Thoracic aorta (tissue), 2 donors: Measurements from ENCODE around the gene PCNX2. TPM values are rescaled to one million over a fixed set of nuclear protein-coding genes. Genes with fewer than 3 reads are reported as not detected.

Experiments used
- ATAC-seq: fragments of 150-250 bp; one replicate; pipeline ENCODE4 v1.8.0; 2017; ENCODE audit warnings: low read depth; ENCODE audit not compliant: insufficient number of reproducible peaks, low FRiP score
- DNase-seq: peaks from one replicate; pipeline ENCODE4 v3.0.0-alpha.2; 2020; ENCODE audit warnings: low spot score
- H3K27ac ChIP-seq, 2 donors: fragments of 200-600 bp; sonication (generic); 1 replicate in 1 of 2; 2 replicates in 1 of 2; pipeline ENCODE4 v1.5.1; 2016; ENCODE audit warnings: mild to moderate bottlenecking in 2 of 2, moderate library complexity in 2 of 2
- H3K27me3 ChIP-seq: fragments of 200-600 bp; sonication (generic); replicated peaks from 2 replicates; pipeline ENCODE4 v1.6.0; 2016; ENCODE audit warnings: mild to moderate bottlenecking; ENCODE audit not compliant: insufficient read depth
- H3K36me3 ChIP-seq: fragments of 200-600 bp; sonication (generic); one replicate; pipeline ENCODE4 v1.5.1; 2016
- H3K4me1 ChIP-seq, 2 donors: fragments of 200-600 bp; sonication (generic); 1 replicate in 1 of 2; 2 replicates in 1 of 2; pipeline versions ENCODE4 v1.5.1 to v1.6.0; 2016; ENCODE audit warnings: low read depth in 2 of 2, mild to moderate bottlenecking in 1 of 2; ENCODE audit not compliant: control insufficient read depth in 1 of 2
- H3K4me3 ChIP-seq: fragments of 200-600 bp; sonication (generic); 2 replicates; pipeline ENCODE4 v1.5.1; 2016; ENCODE audit warnings: mild to moderate bottlenecking
- H3K9me3 ChIP-seq: fragments of 200-600 bp; sonication (generic); 2 replicates; pipeline ENCODE4 v1.5.1; 2016
- CTCF ChIP-seq: fragments of 200-600 bp; sonication (generic); IDR thresholded peaks from one replicate; pipeline ENCODE4 v1.5.1; 2019; ENCODE audit warnings: antibody characterized with exemption
- total RNA-seq, 2 donors: library from RNA; depleted of rRNA; stranded (reverse); fragments of >200 nt; gene quantifications; one replicate each; pipeline versions ENCODE4 v1.1.0 to v1.2.3, GENCODE V29; 2016

PCNX2 gene
- total RNA-seq, 2 donors from 2014 or later: 13.6 to 14.8 TPM

- Histone ChIP-seq H3K36me3 (no peaks in the 10 kb centered on the region), H3K9me3 (no peaks in the 10 kb centered on the region), H3K4me3 (no peak overlapping the region), H3K27ac (no peak overlapping the region), H3K27me3 (no peaks in the 10 kb centered on the region), H3K4me1 (no peaks in the 10 kb centered on the region)
- no peak for TF ChIP-seq CTCF
- no peak for DNase-seq
- no peak for ATAC-seq
Observed at GRCh38 chr1:233057836-233058235, 237.7 kb downstream of the PCNX2 start.

GRCh38 chr1:233055879-233056641 is 239.5 kb downstream of the PCNX2 start:
- DNase-seq: no peak
- H3K9me3 ChIP-seq: no peaks in the 10 kb centered on the region
- ATAC-seq: no peak
- H3K36me3 ChIP-seq: no peaks in the 10 kb centered on the region
- no peak overlapping the region for H3K4me3 ChIP-seq
- no peaks in the 10 kb centered on the region for H3K27me3 ChIP-seq
- no peaks in the 10 kb centered on the region for H3K4me1 ChIP-seq
- no peak for TF ChIP-seq CTCF
- H3K27ac ChIP-seq: no peak overlapping the region

- ATAC-seq (no peak), DNase-seq (no peak)
- no peaks in the 10 kb centered on the region for H3K4me1 ChIP-seq
- no peaks in the 10 kb centered on the region for H3K9me3 ChIP-seq
- H3K27me3 ChIP-seq: no peaks in the 10 kb centered on the region
- H3K27ac ChIP-seq: no peak overlapping the region
- no peaks in the 10 kb centered on the region for H3K36me3 ChIP-seq
- no peak overlapping the region for H3K4me3 ChIP-seq
- no peak for TF ChIP-seq CTCF
Observed at GRCh38 chr1:233045588-233045987, 249.9 kb downstream of the PCNX2 start.

GRCh38 chr1:233042834-233043233 is 252.7 kb downstream of the PCNX2 start:
- H3K27ac ChIP-seq: no peak overlapping the region

GRCh38 chr1:233040494-233040893 is 255.0 kb downstream of the PCNX2 start:
- Histone ChIP-seq H3K4me1 (no peaks in the 10 kb centered on the region), H3K27me3 (no peaks in the 10 kb centered on the region), H3K4me3 (no peak overlapping the region), H3K27ac (no peak overlapping the region), H3K9me3 (no peaks in the 10 kb centered on the region), H3K36me3 (no peaks in the 10 kb centered on the region)
- DNase-seq: no peak
- ATAC-seq: no peak
- TF ChIP-seq CTCF: no peak

More at GRCh38 chr1:233042834-233043233, 252.7 kb downstream of the PCNX2 start:
- Histone ChIP-seq H3K27me3 (no peaks in the 10 kb centered on the region), H3K9me3 (no peaks in the 10 kb centered on the region), H3K4me1 (no peaks in the 10 kb centered on the region), H3K36me3 (no peaks in the 10 kb centered on the region), H3K4me3 (no peak overlapping the region)
- DNase-seq (no peak), ATAC-seq (no peak)
- no peak for TF ChIP-seq CTCF
